Endothelial cell of hepatic sinusoid (primary cell): ENCODE data around the gene C10orf143.

Experiments
- in situ Hi-C: cut with HindIII; loops from 2 replicates; pipeline ENCODE4 v1.10.0; 2017; ENCODE audit warnings: low sequenced_read_pairs

The C10orf143 gene

DNA sequence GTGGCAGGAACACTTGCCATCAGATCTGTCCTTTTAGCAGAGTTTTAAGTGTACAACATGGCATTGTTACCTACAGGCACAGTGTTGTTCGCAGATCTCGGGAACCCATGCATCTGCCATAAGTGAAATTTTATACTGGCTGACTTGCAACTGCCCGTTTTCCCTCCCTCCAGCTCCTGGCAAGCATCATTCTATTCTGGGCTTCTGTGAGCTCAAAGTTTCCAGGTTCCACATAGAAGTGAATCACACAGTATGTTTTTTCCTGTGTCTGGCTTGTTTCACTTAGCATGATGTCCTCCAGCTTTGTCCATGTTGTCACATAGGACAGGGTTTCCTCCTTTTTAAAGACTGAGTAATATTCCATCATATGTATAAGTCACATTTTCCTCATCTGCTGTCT lies 56.6 kb downstream of the C10orf143 start:
- in situ Hi-C loops, result no loop called here

- in situ Hi-C loops, result no loop called here
Measured at GRCh38 chr10:130053561-130053960, 57.1 kb downstream of the C10orf143 start.

DNA sequence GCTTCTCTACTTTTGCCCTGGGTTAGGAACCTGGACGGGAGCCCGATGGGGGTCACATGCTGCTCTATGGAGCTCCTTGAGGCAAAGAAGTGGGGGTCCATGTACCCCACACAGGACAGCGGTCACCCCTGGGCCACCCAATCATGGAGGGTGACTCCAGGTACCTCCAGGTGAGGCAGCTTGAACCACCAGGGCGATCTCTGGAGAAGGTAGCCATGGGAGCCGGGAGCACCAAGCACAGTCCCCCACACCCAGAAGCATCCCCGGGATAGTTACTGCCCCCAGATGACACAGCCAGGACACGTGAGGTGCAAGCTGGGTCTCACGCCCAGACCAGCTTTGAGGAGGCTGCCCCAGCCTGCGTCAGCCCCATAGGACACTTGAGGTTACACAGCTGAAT lies 58.4 kb downstream of the C10orf143 start:
- in situ Hi-C loops, result no loop called here

DNA sequence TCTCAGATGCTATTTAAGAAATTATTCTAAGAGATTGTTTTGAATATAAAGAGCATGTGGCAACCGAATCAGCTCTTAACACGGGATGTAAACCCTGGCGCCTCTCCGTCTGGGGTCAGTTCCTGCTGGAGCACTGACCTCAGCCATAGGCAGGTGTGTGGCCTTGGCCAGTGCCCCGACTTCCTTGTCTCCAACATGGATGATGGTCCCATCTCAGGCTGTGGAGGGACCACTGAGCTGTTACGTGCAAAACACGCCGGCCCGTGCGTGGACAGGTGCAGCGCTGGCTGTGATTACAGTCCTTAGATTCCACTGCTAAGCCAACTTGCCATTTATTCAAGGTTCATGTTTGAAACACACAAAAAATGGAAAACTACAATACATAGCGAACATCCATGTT lies 59.9 kb downstream of the C10orf143 start:
- in situ Hi-C loops, result no loop called here

GRCh38 chr10:130049987-130050386 lies 60.6 kb downstream of the C10orf143 start:
- in situ Hi-C loops, result no loop called here

DNA sequence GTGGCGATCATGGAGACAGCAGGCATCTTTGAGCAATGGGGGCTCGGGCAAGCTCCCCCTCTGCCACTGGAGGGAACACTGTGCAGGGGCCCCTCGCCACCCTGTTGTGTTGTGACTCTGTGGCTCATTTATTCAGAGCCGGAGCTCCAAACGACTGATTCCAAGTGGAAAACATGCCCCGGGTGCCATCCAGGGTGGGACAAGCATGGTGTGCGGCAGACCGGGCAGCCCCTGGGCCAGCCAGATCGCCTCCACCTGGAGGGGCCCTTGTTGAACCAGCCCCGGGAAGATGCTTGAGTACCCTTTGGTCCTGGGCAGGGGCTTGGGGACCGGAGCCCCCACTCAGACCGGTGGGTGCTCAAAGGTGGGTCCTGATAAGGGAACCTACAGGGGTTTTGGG lies 61.4 kb downstream of the C10orf143 start:
- in situ Hi-C loops, result no loop called here

DNA sequence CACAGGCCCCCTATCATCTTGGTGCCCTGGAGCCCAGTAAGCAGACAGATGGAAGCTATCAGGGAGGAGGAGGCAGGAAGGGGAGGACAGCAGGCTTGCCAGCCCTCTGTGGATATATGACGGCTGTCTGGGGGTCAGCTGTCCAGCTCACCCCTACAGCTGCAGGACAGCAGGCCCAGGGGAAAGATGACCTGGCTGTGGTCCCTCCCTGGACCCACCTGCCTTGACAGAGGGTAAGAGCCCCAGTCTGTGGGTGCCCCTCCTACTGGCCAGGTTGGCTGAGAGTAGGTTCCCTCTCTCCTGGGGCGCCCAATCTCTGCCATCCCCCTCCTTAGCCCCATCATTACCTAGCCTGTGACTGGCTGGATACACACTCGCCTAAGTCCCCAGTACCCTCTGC lies 62.5 kb downstream of the C10orf143 start:
- in situ Hi-C loops, result no loop called here

- in situ Hi-C loops, result no loop called here
Measured at GRCh38 chr10:130047336-130047735, 63.3 kb downstream of the C10orf143 start.

GRCh38 chr10:130046591-130046990 lies 64.0 kb downstream of the C10orf143 start:
- in situ Hi-C loops, result no loop called here

GRCh38 chr10:130045801-130046321 lies 64.8 kb downstream of the C10orf143 start:
- in situ Hi-C loops, result no loop called here

GRCh38 chr10:130045091-130045652 lies 65.5 kb downstream of the C10orf143 start:
- in situ Hi-C loops, result no loop called here

DNA sequence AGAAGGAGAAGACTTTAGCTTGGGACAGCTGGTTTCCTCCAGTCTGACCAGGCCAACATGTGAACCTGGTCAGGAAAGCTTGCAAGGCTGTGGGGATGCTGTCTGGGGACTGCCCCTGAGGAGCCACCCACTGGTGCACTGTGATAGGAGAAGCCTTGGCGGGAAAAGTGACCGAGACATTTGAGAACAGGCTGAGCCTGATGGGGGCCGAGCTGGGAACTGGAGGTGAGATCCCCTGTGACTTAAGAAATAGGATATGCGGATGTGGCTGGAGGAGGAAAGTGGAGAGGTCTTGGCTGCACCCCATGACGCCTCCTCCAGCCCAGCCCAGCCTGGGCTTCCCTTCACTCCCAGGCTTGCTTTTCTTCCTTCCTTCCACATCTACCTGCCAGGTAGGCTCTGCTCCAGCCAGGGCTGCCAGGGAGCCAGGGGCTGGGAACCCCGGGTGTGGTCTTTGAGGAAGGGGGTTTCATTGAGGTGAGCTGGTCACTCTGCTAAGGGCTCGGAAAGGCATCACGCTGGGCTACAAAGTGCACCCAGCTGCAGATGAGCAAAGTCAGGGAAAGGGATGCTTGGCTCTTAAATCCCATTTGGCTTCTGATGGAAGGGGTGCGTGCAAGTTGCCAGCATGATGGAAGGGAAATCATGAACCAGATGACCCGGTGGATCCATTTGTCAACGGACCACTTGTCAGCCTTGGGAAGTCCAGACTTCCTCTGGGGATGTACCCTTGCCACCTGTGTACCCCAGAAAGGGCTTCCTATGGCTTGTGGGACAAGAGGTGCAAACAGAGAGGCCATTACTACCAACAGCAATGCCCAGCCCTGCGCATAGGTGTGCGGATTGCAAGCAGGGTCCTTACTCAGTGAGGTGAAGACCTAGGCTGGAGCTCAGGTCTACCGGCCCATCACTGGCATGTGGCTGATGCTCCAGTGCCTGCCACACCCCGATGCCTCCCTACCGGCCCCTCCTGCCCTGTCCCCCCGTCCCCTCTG lies 66.3 kb downstream of the C10orf143 start:
- in situ Hi-C loops, result no loop called here

DNA sequence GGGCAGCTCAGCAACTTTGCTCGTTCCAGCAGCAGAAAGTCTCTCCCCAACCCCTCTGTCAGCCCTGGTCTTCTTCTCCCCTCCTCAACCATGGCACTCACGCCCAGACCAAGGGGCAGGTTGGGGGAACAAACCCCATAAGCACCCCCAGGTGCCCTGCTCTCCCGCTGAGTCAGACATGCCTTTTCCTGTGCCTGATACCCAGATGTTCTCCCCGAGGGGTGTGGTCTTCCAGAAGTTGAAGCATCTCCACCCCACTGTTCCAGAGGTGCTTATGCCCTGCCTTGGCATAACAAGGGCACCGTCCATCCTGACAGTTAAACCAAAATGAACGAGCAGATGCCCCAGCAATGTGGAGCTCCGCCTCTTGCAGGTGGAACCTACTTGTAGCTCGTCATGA lies 67.1 kb downstream of the C10orf143 start:
- in situ Hi-C loops, result no loop called here

DNA sequence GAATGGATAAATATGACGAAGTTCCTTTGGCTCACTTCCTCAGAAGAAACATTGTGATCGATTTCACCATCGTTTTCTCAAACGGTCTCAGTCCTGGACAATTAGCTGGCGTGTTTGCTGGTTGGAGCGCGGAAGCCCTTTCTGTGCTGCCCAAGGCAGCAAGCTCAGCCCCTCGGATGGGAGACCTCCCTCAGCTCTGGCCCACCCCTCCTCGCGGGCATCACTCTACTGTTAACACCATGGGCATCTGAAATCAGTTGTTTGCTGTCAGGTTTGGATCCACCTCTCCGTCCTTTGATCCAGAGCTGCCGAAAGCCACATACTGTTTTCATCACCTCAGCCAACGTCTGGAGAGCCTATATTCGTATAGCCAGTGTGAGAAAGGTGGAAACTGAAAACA lies 68.2 kb downstream of the C10orf143 start:
- in situ Hi-C loops, result no loop called here

DNA sequence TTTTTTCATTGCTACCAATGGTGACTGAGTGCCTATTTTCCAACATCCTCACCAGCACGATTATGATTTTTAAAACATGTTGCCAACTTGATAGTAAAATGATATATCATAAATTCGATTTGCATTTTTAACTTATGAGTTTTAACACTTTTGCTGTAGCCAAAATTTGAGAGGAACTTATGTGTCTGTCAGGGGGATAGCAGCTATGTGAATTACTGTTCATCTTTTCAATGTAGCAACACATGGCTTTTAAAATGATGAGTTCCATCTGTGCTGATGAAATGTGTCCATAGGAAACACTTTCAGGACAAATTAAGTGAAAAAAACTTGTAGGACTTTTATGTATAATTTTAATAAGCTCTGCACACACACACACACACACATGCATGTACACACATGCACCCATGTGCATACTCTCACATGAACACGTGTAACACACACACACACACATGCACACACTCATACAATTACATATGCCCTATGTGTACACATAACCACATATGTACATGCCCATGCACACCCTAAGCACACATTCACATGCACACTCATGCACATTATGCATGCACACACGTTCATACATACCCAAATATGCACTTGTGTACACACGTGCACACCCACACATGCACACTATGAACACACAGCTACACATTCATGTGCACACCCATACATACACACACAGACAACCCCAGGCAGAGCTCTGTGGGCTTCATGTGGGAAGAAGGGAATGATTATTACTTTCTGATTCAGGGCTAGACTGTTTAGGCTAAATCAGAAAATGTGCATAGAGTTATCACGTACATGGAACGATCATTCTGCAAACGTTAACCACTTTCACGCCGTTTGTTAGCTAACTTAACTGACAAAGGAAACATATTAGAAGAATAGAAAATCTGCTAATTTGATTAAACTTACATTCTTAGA lies 68.9 kb downstream of the C10orf143 start:
- in situ Hi-C loops, result no loop called here

- in situ Hi-C loops, result no loop called here
Measured at GRCh38 chr10:130040817-130041330, 69.8 kb downstream of the C10orf143 start.

DNA sequence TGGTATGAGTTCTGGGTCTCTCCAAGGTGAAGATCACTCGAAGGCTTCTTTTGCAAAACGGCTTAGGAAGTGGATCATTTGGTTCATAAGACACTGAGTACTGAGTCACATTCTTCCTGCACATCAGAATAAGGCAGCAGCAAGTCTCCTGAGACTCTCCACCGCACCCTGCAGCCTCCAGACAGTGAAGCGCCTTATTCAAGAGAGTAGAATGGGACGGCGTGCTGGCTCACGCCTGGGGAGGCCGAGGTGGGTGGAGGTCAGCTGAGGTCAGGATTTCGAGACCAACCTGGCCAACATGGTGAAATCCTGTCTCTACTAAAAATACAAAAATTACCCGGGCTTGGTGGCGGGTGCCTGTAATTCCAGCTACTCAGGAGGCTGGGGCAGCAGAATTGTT lies 70.3 kb downstream of the C10orf143 start:
- in situ Hi-C loops, result no loop called here

- in situ Hi-C loops, result no loop called here
Measured at GRCh38 chr10:130039141-130039540, 71.5 kb downstream of the C10orf143 start.

DNA sequence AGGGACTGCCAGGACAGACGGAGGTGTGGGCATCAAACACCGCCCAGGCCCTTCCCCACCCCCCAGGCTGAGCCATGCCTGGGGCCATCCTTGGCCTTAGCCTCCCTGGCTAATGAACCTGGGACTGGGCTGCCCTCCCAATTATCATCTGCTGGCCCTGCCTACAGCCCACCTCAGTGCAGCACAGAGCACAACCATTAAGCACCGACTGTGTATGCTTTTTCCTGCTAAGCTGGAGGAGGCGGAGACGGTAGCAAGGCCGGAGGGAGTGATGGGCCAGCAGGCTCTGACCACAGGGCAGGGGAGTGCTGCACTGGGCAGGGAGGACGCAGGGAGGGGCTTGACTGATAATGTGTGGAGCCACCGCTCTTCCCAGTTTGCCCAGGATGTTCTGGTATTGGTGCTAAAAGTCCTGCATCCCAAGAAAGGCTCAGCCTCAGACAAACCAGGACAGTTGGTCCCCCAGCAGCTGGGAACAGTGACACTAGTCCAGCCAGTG lies 72.0 kb downstream of the C10orf143 start:
- in situ Hi-C loops, result no loop called here

DNA sequence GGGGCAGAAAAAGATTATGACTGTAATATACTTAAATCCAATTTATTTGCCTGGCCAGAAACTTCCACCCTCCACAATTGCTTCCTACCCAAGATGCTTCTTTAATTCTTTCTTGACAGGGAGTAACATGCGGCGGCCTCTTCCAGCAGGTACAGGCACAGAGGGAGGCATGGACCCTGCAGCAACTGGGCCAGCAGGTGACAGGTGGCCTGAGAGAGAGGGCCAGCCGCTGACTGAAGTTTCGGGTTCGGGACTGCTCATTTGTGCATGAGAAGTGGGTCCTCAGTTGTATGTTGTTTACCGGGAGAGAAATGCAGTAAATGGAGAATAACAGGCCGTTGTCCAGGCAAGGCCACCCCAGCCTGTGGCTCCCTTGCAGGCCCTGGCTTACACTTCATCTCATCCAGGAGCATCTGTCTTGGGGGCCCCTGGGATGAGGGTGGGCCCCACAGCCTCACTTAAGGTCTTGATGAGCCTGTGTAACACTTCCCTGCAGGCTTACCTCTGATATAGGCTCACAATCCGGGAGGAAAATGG lies 72.5 kb downstream of the C10orf143 start:
- in situ Hi-C loops, result no loop called here
